HepG2 (cell line): Measurements from ENCODE around the gene GLIS2. TPM values are rescaled to one million over a fixed set of nuclear protein-coding genes. Genes with fewer than 3 reads are reported as not detected.

Source experiments
- ATAC-seq: fragments of 200-7000 bp; cut with Tn5 transposase; 3 replicates; pipeline ENCODE4 v1.9.1; 2020; ENCODE audit warnings: mild to moderate bottlenecking, moderate library complexity
- BruUV-seq: library from RNA; stranded (reverse); fragments of 400-500 nt; replicated peaks from 2 replicates; lab custom pipeline; 2021; lab: Mats Ljungman, UMichigan
- CTCF ChIA-PET: fragments of 300-600 bp; formaldehyde crosslinking; extraction: SDS; loops from one replicate; lab custom pipeline; 2021; ENCODE audit warnings: low total read pairs, inconsistent platforms, low intra/inter-chr PET ratio; lab: Yijun Ruan, JAX
- POLR2A ChIA-PET: fragments of 350-600 bp; sonication (Branson Sonifier 250); formaldehyde crosslinking; loops from one replicate; lab custom pipeline; 2020; ENCODE audit warnings: antibody characterized with exemption, inconsistent platforms; lab: Yijun Ruan, JAX
- DNase-seq: peaks from one replicate; pipeline ENCODE4 v3.0.0-alpha.2; 2015; ENCODE audit warnings: low spot score
- FAIRE-seq: peaks from 3 replicates; lab custom pipeline; 2011; peaks lifted over from hg19 to GRCh38; lab: Jason Lieb, UNC
- H2AFZ ChIP-seq: one replicate; pipeline ENCODE4 v1.6.1; 2011; ENCODE audit warnings: low read length, inconsistent platforms
- H3K27ac ChIP-seq: fragments of 300-600 bp; 3 replicates; pipeline ENCODE4 v1.8.0; 2011; ENCODE audit warnings: mixed run types, mild to moderate bottlenecking, mixed read lengths, low read length, inconsistent platforms; ENCODE audit not compliant: insufficient read depth; ENCODE audit errors: extremely low read length
- H3K27me3 ChIP-seq, 2 experiments: fragments of 200-600 bp in 1 of 2; 2 replicates in 1 of 2; 3 replicates in 1 of 2; pipeline versions ENCODE4 v1.6.0 to v1.8.0; 2011; ENCODE audit warnings: low read length in 2 of 2, mild to moderate bottlenecking in 2 of 2, moderate library complexity in 2 of 2, inconsistent platforms in 1 of 2; ENCODE audit not compliant: insufficient read depth in 2 of 2, control insufficient read depth in 1 of 2
- H3K36me3 ChIP-seq, 2 experiments: fragments of 200-600 bp in 1 of 2; replicated peaks in 1 of 2; 2 replicates in 1 of 2; 3 replicates in 1 of 2; pipeline versions ENCODE4 v1.5.1 to v1.8.0; 2011; ENCODE audit warnings: low read length in 2 of 2, inconsistent platforms in 1 of 2; ENCODE audit not compliant: insufficient read depth in 2 of 2, control insufficient read depth in 1 of 2
- H3K4me1 ChIP-seq: 2 replicates; pipeline ENCODE4 v1.5.1; 2012; ENCODE audit warnings: low read length, inconsistent platforms; ENCODE audit not compliant: insufficient read depth
- H3K4me2 ChIP-seq: 2 replicates; pipeline ENCODE4 v1.6.0; 2011; ENCODE audit warnings: low read depth, low read length, inconsistent platforms
- H3K4me3 ChIP-seq, 3 experiments: fragments of 200-600 bp in 1 of 3; sonication (generic), shearing (Covaris generic) in 1 of 3; replicated peaks in 1 of 3; 2 replicates each; pipeline ENCODE4 v1.5.1; 2011 to 2016; ENCODE audit warnings: low read length in 3 of 3, inconsistent platforms in 2 of 3, low read depth in 2 of 3, mild to moderate bottlenecking in 2 of 3, control low read depth in 1 of 3, mixed read lengths in 1 of 3; ENCODE audit not compliant: insufficient read depth in 1 of 3
- H3K79me2 ChIP-seq: one replicate; pipeline ENCODE4 v1.6.1; 2011; ENCODE audit warnings: low read length, inconsistent platforms; ENCODE audit not compliant: insufficient read depth
- H3K9ac ChIP-seq: 2 replicates; pipeline ENCODE4 v1.6.0; 2011; ENCODE audit warnings: mild to moderate bottlenecking, low read depth, low read length, inconsistent platforms; ENCODE audit not compliant: insufficient read depth
- H3K9me3 ChIP-seq: 2 replicates; pipeline ENCODE4 v1.5.1; 2012; ENCODE audit warnings: mild to moderate bottlenecking, low read length
- H4K20me1 ChIP-seq: 2 replicates; pipeline ENCODE4 v1.6.0; 2011; ENCODE audit warnings: inconsistent platforms, mild to moderate bottlenecking, low read length, moderate library complexity; ENCODE audit not compliant: insufficient read depth
- AHDC1 ChIP-seq: sonication (generic); formaldehyde crosslinking; IDR thresholded peaks from 2 replicates; pipeline ENCODE4 v1.5.1; 2020; ENCODE audit warnings: mild to moderate bottlenecking, missing genetic modification reagents, borderline replicate concordance
- FOXC1 ChIP-seq: sonication (generic); formaldehyde crosslinking; IDR thresholded peaks from 2 replicates; pipeline ENCODE4 v1.8.0; 2022; ENCODE audit warnings: mild to moderate bottlenecking, missing genetic modification reagents, borderline replicate concordance
- FUBP1 ChIP-seq: sonication (generic); formaldehyde crosslinking; IDR thresholded peaks from 2 replicates; pipeline ENCODE4 v1.5.1; 2020; ENCODE audit warnings: missing genetic modification reagents, mild to moderate bottlenecking, borderline replicate concordance
- MTA1 ChIP-seq: sonication (generic); formaldehyde crosslinking; IDR thresholded peaks from 2 replicates; pipeline ENCODE4 v1.4.0; 2020; ENCODE audit warnings: missing genetic modification reagents, mild to moderate bottlenecking, borderline replicate concordance
- PLRG1 ChIP-seq: fragments of 450-650 bp; conservative IDR thresholded peaks from 2 replicates; pipeline ENCODE4 v1.6.1; 2016
- ZNF362 ChIP-seq: sonication (generic); formaldehyde crosslinking; IDR thresholded peaks from 2 replicates; pipeline ENCODE4 v1.4.0; 2020; ENCODE audit warnings: missing genetic modification reagents, mild to moderate bottlenecking, borderline replicate concordance
- ZNF484 ChIP-seq: sonication (generic); formaldehyde crosslinking; IDR thresholded peaks from 2 replicates; pipeline ENCODE4 v1.5.1; 2020; ENCODE audit warnings: mild to moderate bottlenecking, low read depth, missing genetic modification reagents, borderline replicate concordance
- ZNF780A ChIP-seq: sonication (generic); formaldehyde crosslinking; IDR thresholded peaks from 2 replicates; pipeline ENCODE4 v1.8.0; 2022; ENCODE audit warnings: mild to moderate bottlenecking, missing genetic modification reagents, moderate library complexity
- ZNF800 ChIP-seq: sonication (generic); formaldehyde crosslinking; IDR thresholded peaks from 2 replicates; pipeline ENCODE4 v1.4.0; 2020; ENCODE audit warnings: missing genetic modification reagents
- ZZZ3 ChIP-seq: sonication (generic); formaldehyde crosslinking; IDR thresholded peaks from 2 replicates; pipeline ENCODE4 v1.4.0; 2020; ENCODE audit warnings: missing genetic modification reagents, mild to moderate bottlenecking, borderline replicate concordance
- WGBS: methylation state at CpG from one replicate; pipeline ENCODE4 v1.1.6; 2017; ENCODE audit warnings: low lambda C conversion rate; 5-methylcytosine and 5-hydroxymethylcytosine counted together
- in situ Hi-C: cut with HindIII; loops from 2 replicates; pipeline ENCODE4 v1.10.0; 2017; ENCODE audit warnings: low pct_unique_long_range_greater_than_20kb; ENCODE audit not compliant: extremely low pct_ligation_motif_present
- intact Hi-C: fragments of 100-400 bp; cut with micrococcal nuclease; formaldehyde crosslinking; loops from one replicate; pipeline ENCODE4 v1.10.0; 2022; ENCODE audit not compliant: unreplicated experiment
- polyA plus RNA-seq, 8 experiments: library from polyadenylated mRNA; depleted of rRNA in 3 of 8; stranded (reverse) in 7 of 8; unstranded in 1 of 8; fragments of >200 nt; fragmentation: Illumina TruSeq in 4 of 8; extraction: Trizol in 4 of 8; gene quantifications; 2 replicates each; pipeline versions ENCODE4 v1.2.1 to v1.2.3, GENCODE V29; 2011 to 2016; ENCODE audit warnings: low read depth in 4 of 8, missing spikeins in 1 of 8, mixed read lengths in 1 of 8; ENCODE audit not compliant: insufficient read depth in 1 of 8
- total RNA-seq, 5 experiments: library from RNA; depleted of rRNA; stranded (reverse); fragments of >200 nt; fragmentation: Illumina TruSeq; extraction: Trizol; gene quantifications; 2 replicates each; pipeline ENCODE4 v1.2.3, GENCODE V29; 2016; ENCODE audit warnings: low read depth in 1 of 5

GLIS2 gene
- total and polyA plus RNA-seq, 2 of the 13 experiments (the other 11 are each of a cell fraction or from before 2014, with no cell fraction given): 0.28 to 0.29 TPM

- in situ Hi-C loops: loop anchor here (5.0 to 10.0 kb wide), 2 partner anchors 48 to 115 kb away; partner anchors contain the start of gene TFAP4
- POLR2A ChIA-PET: interaction anchor here (1.0 to 2.5 kb wide), 4 partner anchors 8 to 51 kb away, joined by 3 to 11 read pairs (median 6); partner anchors contain the start of gene TFAP4
- intact Hi-C loops: no loop called here
- DNase-seq (no peak), FAIRE-seq (no peak), ATAC-seq (peak; percentile 11)
- CTCF ChIA-PET: no interaction called here
- Histone ChIP-seq H3K27me3 (peaks cover 0 to 38% of the 10 kb centered on the region in 2 experiments; a peak in 2 of 5 replicates), H3K79me2 (no peaks in the 10 kb centered on the region), H4K20me1 (no peaks in the 10 kb centered on the region), H3K4me1 (peaks cover 84% of the 10 kb centered on the region), H3K4me3 (peak overlapping the region in 2 of 3 experiments; percentile 27 to 70; a peak in 3 of 6 replicates), H3K9ac (no peak overlapping the region), H2AFZ (no peak overlapping the region), H3K4me2 (peak overlapping the region; percentile 95), H3K9me3 (no peaks in the 10 kb centered on the region), H3K36me3 (no peaks in the 10 kb centered on the region), H3K27ac (no peak overlapping the region)
- WGBS: no CpG with 5 or more reads among the region's 30 CpGs
- BruUV-seq: no TSS peak
- no peak for TF ChIP-seq PLRG1
- no peak for TF ChIP-seq ZNF362
- TF ChIP-seq FOXC1: no peak
- peak; percentile 41; the same call in 1 of the 2 replicates for TF ChIP-seq MTA1
- TF ChIP-seq ZZZ3 (CRISPR knock-in tag): no peak
- TF ChIP-seq ZNF780A (CRISPR knock-in tag): no peak
- no peak for TF ChIP-seq FUBP1
- no peak for TF ChIP-seq ZNF800 (CRISPR knock-in tag)
- no peak for TF ChIP-seq ZNF484 (CRISPR knock-in tag)
- TF ChIP-seq AHDC1: no peak
These were observed 6.5 kb downstream of the GLIS2 start for GRCh38 chr16:4322121-4323052.
